Keratinocyte (primary cell): Measurements from ENCODE around the gene PAQR3. TPM values are rescaled to one million over a fixed set of nuclear protein-coding genes. Genes with fewer than 3 reads are reported as not detected.

Experiments used
- DNase-seq: peaks from one replicate; pipeline ENCODE4 v3.0.0-alpha.2; 2011; ENCODE audit warnings: low read depth, missing footprints, low spot score
- FAIRE-seq: peaks from 2 replicates; lab custom pipeline; 2011; peaks lifted over from hg19 to GRCh38; lab: Jason Lieb, UNC
- H2AFZ ChIP-seq: 2 replicates; pipeline ENCODE4 v1.6.0; 2012; ENCODE audit warnings: low read length, control low read depth, inconsistent platforms; ENCODE audit not compliant: control insufficient read depth
- H3K27ac ChIP-seq: 2 replicates; pipeline ENCODE4 v1.5.1; 2011; ENCODE audit warnings: low read length; ENCODE audit not compliant: control insufficient read depth, insufficient read depth
- H3K27me3 ChIP-seq: 3 replicates; pipeline ENCODE4 v1.6.0; 2011; ENCODE audit warnings: low read length; ENCODE audit not compliant: control insufficient read depth, insufficient read depth; ENCODE audit errors: extremely low read depth
- H3K36me3 ChIP-seq, 2 experiments: 2 replicates in 1 of 2; 3 replicates in 1 of 2; pipeline ENCODE4 v1.5.1; 2011; ENCODE audit warnings: low read length in 2 of 2, mild to moderate bottlenecking in 1 of 2; ENCODE audit not compliant: control insufficient read depth in 2 of 2, insufficient read depth in 2 of 2; ENCODE audit errors: extremely low read depth in 1 of 2
- H3K4me1 ChIP-seq: 3 replicates; pipeline ENCODE4 v1.5.1; 2011; ENCODE audit warnings: low read length; ENCODE audit not compliant: control insufficient read depth, insufficient read depth; ENCODE audit errors: extremely low read depth
- H3K4me2 ChIP-seq: 3 replicates; pipeline ENCODE4 v1.6.0; 2011; ENCODE audit warnings: low read depth, low read length; ENCODE audit not compliant: control insufficient read depth, insufficient read depth; ENCODE audit errors: extremely low read depth
- H3K4me3 ChIP-seq, 3 experiments: fragments of 200-600 bp in 1 of 3; sonication (generic) in 1 of 3; 2 replicates in 2 of 3; 3 replicates in 1 of 3; pipeline ENCODE4 v1.5.1; 2011 to 2016; ENCODE audit warnings: low read length in 3 of 3, mild to moderate bottlenecking in 3 of 3, control low read depth in 2 of 3, inconsistent platforms in 1 of 3, low read depth in 1 of 3, mixed read lengths in 1 of 3, mixed run types in 1 of 3, moderate library complexity in 1 of 3; ENCODE audit not compliant: control insufficient read depth in 2 of 3, insufficient read depth in 2 of 3; ENCODE audit errors: extremely low read depth in 1 of 3
- H3K79me2 ChIP-seq: 2 replicates; pipeline ENCODE4 v1.6.0; 2012; ENCODE audit warnings: low read length; ENCODE audit not compliant: control insufficient read depth, insufficient read depth
- H3K9ac ChIP-seq: 3 replicates; pipeline ENCODE4 v1.6.0; 2011; ENCODE audit warnings: low read length; ENCODE audit not compliant: control insufficient read depth, insufficient read depth; ENCODE audit errors: extremely low read depth
- H3K9me1 ChIP-seq: 3 replicates; pipeline ENCODE4 v1.6.0; 2011; ENCODE audit warnings: low read length; ENCODE audit not compliant: control insufficient read depth, insufficient read depth; ENCODE audit errors: extremely low read depth
- H3K9me3 ChIP-seq: 2 replicates; pipeline ENCODE4 v1.5.1; 2012; ENCODE audit warnings: low read depth, low read length; ENCODE audit not compliant: control insufficient read depth
- H4K20me1 ChIP-seq: 3 replicates; pipeline ENCODE4 v1.6.0; 2011; ENCODE audit warnings: low read length; ENCODE audit not compliant: control insufficient read depth, insufficient read depth; ENCODE audit errors: extremely low read depth
- EZH2 ChIP-seq: IDR thresholded peaks from one replicate; pipeline ENCODE4 v1.6.1; 2012; ENCODE audit warnings: inconsistent platforms, mild to moderate bottlenecking, low read length, moderate library complexity
- dilution Hi-C: fragments of 300-500 bp; cut with MboI; formaldehyde crosslinking; loops from one replicate; pipeline ENCODE4 v1.7.0; 2020; ENCODE audit warnings: low sequenced_read_pairs; ENCODE audit not compliant: extremely low pct_ligation_motif_present
- polyA plus RNA-seq, 5 experiments: library from polyadenylated mRNA; depleted of rRNA in 3 of 5; stranded (reverse) in 3 of 5; stranded (forward) in 1 of 5; unstranded in 1 of 5; fragments of >200 nt; gene quantifications; 1 replicate in 1 of 5; 2 replicates in 3 of 5; 3 replicates in 1 of 5; pipeline versions ENCODE4 v1.2.1 to v1.2.3, GENCODE V29; 2011 to 2012; ENCODE audit warnings: missing spikeins in 2 of 5, low read depth in 1 of 5, low replicate concordance in 1 of 5
- TF ChIP-seq, protein P1 (sequence below), 3 experiments: IDR thresholded peaks in 1 of 3; conservative IDR thresholded peaks in 1 of 3; optimal IDR thresholded peaks in 1 of 3; 2 replicates in 2 of 3; 3 replicates in 1 of 3; pipeline versions ENCODE3 to v1.5.1; 2011; ENCODE audit warnings: low read length in 3 of 3, mild to moderate bottlenecking in 3 of 3, moderate library complexity in 2 of 3, control low read depth in 1 of 3, inconsistent platforms in 1 of 3; ENCODE audit not compliant: insufficient read depth in 2 of 3; ENCODE audit errors: extremely low read depth in 1 of 3

Gene PAQR3
- polyA plus RNA-seq, 1 donor (not counting 4 experiments of a cell fraction or from before 2014, with no cell fraction given) = 31.0 TPM

DNA sequence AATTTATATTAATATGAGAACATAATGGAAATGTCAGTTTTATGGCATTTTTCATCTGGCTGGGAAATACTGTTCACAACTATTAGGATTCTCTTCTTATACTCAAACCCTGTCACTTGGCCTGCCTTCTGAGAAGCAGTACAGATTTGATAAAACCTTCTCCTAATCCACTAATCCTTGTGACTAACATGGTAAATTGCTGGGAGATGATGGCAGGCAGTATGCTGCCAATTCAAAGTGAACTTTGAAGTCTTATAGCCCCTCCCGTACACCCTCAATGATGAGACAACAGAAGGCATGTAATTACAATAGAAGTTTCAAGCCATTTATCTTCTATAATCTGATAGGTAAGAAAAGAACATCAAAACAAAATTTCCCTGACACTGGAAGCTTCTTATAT lies 36.9 kb downstream of the PAQR3 start:
- no peak overlapping the region for H2AFZ ChIP-seq
- no peaks in the 10 kb centered on the region for H3K79me2 ChIP-seq
- H3K27ac ChIP-seq = no peak overlapping the region
- dilution Hi-C loops = no loop called here
- H4K20me1 ChIP-seq = no peaks in the 10 kb centered on the region
- no peak for DNase-seq
- H3K27me3 ChIP-seq = no peaks in the 10 kb centered on the region
- H3K9me3 ChIP-seq = no peaks in the 10 kb centered on the region
- no peaks in the 10 kb centered on the region for H3K36me3 ChIP-seq
- no peaks in the 10 kb centered on the region for H3K4me1 ChIP-seq
- H3K9me1 ChIP-seq = no peaks in the 10 kb centered on the region
- no peak overlapping the region for H3K4me3 ChIP-seq
- H3K4me2 ChIP-seq = no peak overlapping the region
- FAIRE-seq = no peak
- H3K9ac ChIP-seq = no peak overlapping the region
- TF ChIP-seq EZH2 = no peak
- TF ChIP-seq, protein P1, sequence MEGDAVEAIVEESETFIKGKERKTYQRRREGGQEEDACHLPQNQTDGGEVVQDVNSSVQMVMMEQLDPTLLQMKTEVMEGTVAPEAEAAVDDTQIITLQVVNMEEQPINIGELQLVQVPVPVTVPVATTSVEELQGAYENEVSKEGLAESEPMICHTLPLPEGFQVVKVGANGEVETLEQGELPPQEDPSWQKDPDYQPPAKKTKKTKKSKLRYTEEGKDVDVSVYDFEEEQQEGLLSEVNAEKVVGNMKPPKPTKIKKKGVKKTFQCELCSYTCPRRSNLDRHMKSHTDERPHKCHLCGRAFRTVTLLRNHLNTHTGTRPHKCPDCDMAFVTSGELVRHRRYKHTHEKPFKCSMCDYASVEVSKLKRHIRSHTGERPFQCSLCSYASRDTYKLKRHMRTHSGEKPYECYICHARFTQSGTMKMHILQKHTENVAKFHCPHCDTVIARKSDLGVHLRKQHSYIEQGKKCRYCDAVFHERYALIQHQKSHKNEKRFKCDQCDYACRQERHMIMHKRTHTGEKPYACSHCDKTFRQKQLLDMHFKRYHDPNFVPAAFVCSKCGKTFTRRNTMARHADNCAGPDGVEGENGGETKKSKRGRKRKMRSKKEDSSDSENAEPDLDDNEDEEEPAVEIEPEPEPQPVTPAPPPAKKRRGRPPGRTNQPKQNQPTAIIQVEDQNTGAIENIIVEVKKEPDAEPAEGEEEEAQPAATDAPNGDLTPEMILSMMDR (optimal IDR thresholded peaks at IDR 0.05 in 1 of 3, IDR thresholded peaks at IDR 0.05 in 1 of 3, conservative IDR thresholded peaks at IDR 0.05 in 1 of 3; ENCODE audit: extremely low read depth in 1 of 3, insufficient read depth in 2 of 3, low read length in 3 of 3) = no peak

DNA sequence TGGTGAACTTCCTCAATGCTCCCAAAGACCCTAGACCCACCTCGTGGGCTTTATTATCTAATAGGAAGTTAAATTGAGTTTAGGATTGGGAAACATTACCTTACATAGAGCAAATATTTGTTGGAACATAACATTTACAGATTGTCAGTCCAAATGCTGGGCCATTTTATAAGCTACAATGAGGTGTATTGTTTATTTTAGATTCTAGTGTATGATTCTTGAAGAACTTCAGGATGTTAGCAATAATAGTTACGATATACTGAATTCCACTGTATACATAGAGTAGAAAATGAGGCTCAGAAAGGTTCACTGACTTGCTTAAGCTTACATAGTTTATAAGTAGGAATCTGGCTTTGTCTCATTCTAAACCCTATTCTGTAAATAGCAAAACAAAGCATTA lies 37.4 kb downstream of the PAQR3 start:
- DNase-seq = no peak

More for the DNA sequence above, 37.4 kb downstream of the PAQR3 start:
- Histone ChIP-seq H3K9ac (no peak overlapping the region), H3K4me1 (no peaks in the 10 kb centered on the region), H3K36me3 (no peaks in the 10 kb centered on the region), H3K9me3 (no peaks in the 10 kb centered on the region), H2AFZ (no peak overlapping the region), H3K9me1 (no peaks in the 10 kb centered on the region), H3K4me3 (no peak overlapping the region), H4K20me1 (no peaks in the 10 kb centered on the region), H3K27ac (no peak overlapping the region), H3K4me2 (no peak overlapping the region), H3K27me3 (no peaks in the 10 kb centered on the region), H3K79me2 (no peaks in the 10 kb centered on the region)
- dilution Hi-C loops = no loop called here
- TF ChIP-seq, protein P1 (optimal IDR thresholded peaks at IDR 0.05 in 1 of 3, IDR thresholded peaks at IDR 0.05 in 1 of 3, conservative IDR thresholded peaks at IDR 0.05 in 1 of 3; ENCODE audit: extremely low read depth in 1 of 3, insufficient read depth in 2 of 3, low read length in 3 of 3) = no peak
- no peak for TF ChIP-seq EZH2
- FAIRE-seq = no peak
